Spleen (tissue), 7 donors: ENCODE results near the gene TNNT2.

Experiments
- CTCF ChIP-seq, 11 experiments: fragments of 200-600 bp in 7 of 11; fragments of 450-650 bp in 4 of 11; sonication (generic) in 4 of 11; IDR thresholded peaks in 8 of 11; conservative IDR thresholded peaks in 3 of 11; 1 replicate in 7 of 11; 2 replicates in 4 of 11; pipeline versions ENCODE4 v1.4.0 to v1.8.0; 2016 to 2021; ENCODE audit warnings: antibody characterized with exemption in 11 of 11, inconsistent platforms in 4 of 11, mild to moderate bottlenecking in 1 of 11
- POLR2A ChIP-seq, 3 donors: fragments of 450-650 bp; IDR thresholded peaks; one replicate each; pipeline ENCODE4 v1.5.1; 2017; ENCODE audit warnings: antibody characterized with exemption in 3 of 3, mild to moderate bottlenecking in 1 of 3
- POLR2AphosphoS5 ChIP-seq, 3 donors: sonication (generic); formaldehyde crosslinking; IDR thresholded peaks; one replicate each; pipeline ENCODE4 v1.5.1; 2017; ENCODE audit warnings: antibody characterized with exemption in 3 of 3
- donor health status: DM: no; HTN: no; CAD: no; lungs with moderate emphysema.
- donor health status: DM: no; HTN: no; CAD: no.
- donor health status: DM: no; HTN: no; CAD: no.

DNA sequence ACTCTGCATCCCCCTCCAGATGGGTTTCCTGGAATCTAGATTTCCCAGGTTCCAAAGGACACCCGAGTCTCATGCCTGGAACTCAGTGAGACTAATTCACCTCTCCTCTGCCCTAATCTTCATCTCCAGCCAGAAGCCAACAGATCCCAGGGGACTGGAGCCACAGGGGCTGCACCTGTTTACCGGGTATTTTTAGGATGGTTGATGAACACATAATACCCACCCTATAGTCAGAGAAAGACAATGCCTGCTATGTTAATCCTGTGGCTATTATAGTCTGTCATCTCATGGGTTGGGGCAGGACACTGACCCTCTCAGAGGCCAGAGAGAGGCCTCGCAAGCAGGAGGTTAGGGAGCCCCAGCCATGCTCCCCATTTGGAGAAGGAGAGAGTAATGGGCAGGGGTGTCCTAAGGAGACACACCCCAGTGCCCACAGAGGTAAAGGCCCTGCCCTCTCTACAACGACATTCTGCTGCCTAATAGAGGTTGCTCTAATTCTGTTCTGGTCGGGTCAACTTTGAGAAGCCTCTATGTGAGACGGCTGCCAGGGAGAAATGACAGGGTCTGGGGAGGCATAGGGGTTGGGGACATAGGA, 45.1 kb upstream of the TNNT2 start:
- no peak for TF ChIP-seq CTCF (IDR thresholded peaks at IDR 0.05 in 8 of 11, conservative IDR thresholded peaks at IDR 0.05 in 3 of 11)
- TF ChIP-seq POLR2A (IDR thresholded peaks at IDR 0.05): no peak
- no peak for TF ChIP-seq POLR2AphosphoS5 (IDR thresholded peaks at IDR 0.05)
